GM21381 (cell line): Measurements from ENCODE around the gene MPPED2.

Experiments
- ATAC-seq: cut with Tn5 transposase; IDR thresholded peaks from one replicate; pipeline ENCODE4 v1.9.1; 2021; ENCODE audit warnings: mild to moderate bottlenecking, moderate library complexity; ENCODE audit not compliant: unreplicated experiment

MPPED2 gene

DNA sequence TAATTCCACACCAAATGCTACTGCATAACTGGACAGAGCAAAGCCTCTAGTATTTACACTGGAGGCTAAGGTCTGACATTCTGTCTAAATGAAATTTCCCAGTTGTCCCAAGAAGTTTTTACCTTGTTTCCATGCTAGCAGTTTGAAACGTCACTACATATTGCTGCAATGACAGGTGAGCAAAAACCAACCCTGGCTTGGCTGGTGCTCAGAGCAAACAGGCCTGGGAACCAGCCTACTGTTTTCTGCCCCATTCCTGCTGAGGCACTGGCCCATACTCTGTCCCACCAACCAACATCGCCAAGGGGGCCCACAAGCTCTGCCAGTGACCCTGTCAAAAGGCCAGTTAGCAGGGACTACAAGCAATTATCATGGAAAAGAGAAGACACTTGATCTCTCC lies 131.1 kb downstream of the MPPED2 start:
- ATAC-seq = no peak

DNA sequence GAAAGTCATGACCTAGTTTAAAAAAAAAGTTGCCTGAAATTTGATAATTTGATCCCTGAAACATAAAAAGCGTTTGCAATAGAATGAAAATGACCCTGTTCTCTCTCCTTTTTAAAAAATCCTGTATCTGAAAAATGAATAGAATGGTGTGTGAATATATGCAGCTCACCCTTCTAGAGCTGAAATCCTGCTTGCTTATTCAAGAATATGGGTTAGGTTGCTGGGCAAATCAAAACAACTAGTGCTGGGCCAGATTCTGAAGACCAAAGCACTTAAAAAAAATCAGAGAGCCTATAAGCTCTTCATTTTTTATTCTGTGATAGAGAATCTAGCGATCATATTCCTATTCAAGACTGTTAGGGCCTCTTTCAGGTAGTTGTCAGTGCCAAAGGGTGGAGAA lies 131.6 kb downstream of the MPPED2 start:
- ATAC-seq = no peak

DNA sequence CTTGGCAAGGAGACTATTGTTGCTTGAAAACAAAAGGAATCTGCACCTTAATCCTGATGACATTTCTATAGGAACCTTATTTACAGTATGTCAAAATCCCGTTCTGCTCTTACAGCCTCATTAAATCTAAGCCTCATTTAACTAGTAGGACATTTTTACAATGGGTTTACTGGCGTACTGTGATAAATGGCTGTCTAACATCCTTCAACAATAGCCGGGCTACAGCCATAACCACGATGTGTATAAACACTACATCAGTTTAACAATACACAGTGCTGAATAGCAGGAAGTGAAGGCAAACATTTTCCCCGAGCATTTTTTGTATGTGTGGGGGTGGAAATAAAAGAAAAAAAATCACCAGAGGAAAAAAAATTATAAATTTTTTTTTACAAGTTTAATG lies 132.0 kb downstream of the MPPED2 start:
- no peak for ATAC-seq

DNA sequence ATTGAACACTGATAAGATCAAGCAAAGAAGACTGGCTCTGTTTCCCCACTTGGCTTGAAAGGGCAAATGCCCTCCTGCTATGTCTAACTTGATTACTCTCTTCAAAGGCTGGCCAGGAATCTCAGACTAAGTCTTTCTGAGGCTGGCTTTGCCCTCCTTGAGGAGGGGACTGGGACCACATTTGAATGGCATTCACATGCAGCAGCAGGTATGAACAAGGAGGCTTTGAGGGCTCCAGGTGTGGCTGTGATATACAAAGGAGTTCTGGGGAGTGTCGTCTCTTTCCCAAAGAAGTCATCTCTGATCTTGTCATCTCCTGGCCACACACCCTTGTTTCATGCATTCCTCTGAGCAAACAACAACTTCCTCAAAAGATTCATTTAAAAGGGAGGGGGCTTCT lies 132.4 kb downstream of the MPPED2 start:
- ATAC-seq = no peak

DNA sequence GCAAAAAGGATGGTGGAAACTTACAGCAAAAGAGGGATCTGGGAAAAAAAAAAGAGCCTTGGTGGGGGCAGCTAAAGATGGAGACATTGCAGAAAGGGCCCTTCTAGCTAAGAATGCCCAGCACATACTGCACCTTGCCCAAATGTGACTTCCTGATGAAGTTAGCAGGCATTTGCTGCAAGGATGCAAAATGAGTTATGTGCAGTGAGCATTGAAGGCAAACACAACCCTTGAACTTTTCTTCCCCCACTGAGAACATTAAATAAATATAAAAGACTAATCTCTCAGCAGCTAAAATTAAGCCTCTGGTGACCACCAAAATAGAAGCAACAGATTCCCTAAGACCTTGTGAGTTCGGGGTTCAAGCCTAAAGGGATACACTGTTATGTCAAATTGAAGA lies 133.3 kb downstream of the MPPED2 start:
- no peak for ATAC-seq

DNA sequence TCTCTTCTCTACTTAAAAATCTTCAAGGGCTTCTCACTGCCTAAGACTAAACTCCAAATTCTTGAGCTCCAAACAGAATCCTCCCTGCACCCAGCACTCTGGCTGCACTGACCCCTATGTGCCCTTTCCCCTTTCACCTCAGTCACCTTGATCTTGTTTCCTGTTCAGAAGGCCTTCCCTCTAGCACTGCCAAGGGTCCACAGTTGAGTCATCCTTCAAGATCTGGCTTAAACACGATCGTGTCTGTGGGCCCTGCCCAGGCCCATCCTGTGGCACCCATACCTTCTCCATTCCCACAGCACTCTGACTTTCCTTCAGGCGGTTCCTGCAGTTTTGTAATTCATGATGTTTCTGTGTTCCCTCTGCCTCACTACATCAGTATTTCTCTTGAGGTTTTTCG lies 134.0 kb downstream of the MPPED2 start:
- ATAC-seq = no peak

DNA sequence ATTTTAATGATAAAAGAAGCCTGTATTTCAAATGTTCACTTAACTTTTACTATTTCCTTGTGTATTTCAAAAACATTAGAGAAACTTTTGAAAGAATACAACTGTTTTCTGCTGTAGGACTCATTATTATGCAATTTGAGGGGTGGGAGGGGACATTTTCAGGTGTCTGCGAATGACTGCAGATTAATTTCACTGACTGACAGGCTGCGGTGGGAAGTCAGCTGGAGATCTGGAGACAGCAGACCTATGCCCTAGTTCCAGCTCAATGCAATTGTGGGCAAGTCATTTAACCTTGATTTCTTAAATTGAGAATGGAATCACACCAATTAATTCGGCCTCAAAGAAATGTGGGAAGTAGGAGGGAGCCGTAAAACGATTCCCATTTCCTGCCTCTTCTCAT lies 134.5 kb downstream of the MPPED2 start:
- ATAC-seq = no peak

DNA sequence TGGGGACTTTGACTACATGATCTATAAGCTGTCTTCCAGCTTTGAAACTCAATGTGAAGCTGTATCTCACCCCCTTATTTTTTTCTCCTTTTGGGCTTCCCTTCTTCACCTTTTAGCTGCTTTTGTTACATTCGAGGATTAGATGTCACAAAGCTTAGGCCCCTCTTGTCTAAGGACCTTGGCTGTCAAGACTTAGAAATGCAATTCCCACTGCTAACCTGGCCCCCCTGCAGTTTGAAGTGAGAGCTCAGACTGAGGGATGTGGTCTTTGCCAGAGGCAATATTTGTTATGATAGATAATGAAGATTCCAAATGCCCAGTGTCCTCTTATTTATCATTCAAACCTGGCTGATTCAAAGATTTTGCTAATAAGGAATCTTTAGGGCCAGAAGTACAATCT lies 135.0 kb downstream of the MPPED2 start:
- no peak for ATAC-seq

DNA sequence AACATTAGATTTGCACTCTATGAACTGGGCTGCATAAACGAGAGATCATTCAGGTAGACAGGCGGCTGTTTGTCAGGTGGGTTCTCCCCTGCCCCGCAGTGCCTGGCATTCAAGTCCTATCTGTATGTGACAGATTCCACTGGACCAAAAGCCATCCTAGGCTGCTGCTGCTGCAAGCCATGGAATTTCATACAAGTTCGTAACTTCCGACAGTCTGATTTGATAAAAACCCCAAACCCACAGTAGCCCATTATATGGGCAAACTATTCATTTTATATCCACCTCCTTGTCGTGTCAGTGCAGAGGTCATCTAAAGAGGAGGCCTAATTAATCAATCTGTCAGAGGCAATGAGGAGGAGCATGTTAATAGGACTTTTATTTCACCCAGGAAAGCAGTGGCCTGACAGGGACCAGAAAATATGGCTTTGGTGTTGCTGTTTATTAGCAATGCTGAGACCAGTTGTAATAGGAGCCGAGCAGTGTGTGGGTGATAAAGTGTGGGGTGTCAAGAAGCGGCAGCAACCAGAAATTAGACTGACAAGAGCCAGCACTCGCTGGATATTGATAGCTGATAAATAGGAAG lies 139.0 kb downstream of the MPPED2 start:
- no peak for ATAC-seq

DNA sequence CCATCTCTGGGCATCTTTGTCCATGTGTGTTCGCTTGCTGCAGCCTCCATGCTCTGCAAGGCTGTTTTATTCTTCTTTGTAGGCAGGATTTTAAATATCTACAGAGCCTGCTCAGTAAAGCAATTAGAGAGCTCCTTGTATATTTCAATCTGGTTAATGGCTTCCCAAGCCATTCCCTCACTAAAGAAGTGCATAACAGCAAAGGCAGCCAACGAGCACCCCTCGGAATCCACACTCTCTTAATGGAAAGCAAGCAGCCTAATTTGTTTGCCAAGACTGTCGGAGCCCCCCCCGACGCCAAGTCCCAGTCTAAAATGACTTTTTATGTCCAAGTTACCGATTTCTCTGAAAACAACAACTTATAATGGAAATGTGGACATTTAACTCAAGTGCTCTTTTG lies 139.6 kb downstream of the MPPED2 start:
- no peak for ATAC-seq

DNA sequence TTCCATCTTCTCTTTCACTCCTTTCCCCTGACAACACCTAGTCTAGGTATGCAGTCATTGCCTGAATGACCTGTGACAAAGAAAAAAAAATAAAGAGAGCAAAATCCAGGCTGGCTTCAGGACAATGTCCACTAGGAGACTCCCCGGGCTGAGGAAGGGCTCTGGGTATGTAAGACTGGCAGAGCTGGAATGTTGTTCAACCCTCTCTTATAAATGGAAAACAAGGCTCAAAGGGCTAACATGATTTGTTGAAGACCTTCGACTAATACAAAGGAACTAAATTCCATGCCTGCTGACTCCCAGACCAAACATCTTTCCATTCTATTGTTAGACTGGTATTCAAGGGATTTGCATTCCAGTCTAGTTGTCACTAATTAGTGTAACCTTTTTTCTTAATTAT lies 141.1 kb downstream of the MPPED2 start:
- ATAC-seq = no peak

DNA sequence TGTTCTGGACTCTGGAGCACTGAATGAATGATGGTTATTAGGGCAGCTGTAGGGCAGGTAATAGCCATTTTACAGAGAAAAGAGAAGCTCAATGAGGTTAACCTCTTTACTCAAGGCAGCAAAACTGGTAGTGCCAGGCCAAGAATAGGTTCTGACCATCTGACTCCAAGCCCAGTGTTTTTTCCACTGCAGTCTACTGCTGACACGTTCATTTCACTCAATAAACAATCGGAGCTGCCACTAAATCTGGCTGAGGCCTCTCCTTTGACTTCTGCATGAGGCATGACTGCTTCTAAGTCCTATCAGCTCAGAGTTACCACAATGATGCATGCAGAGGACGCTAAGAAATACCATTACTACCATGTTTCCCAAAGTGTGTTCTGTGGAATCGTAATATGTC lies 145.6 kb downstream of the MPPED2 start:
- no peak for ATAC-seq

DNA sequence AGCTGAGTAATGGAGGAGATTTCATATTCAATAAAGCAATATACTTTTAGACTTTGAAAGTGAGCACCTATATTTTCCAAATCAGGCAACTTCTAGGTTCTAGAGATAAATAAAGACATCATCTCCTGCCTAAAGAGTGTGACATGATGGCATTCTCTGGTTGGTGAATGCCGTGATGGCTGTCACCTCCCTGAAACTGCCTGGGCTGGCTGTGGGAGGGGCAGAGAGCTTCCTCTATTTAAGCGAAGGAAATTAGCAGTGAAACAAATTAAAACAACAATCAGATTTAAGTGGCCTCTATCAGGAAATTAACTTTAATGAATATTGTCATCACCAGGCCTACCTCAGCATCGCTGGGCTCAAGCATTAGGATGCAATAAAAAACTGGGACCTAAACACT lies 149.4 kb downstream of the MPPED2 start:
- ATAC-seq = no peak

DNA sequence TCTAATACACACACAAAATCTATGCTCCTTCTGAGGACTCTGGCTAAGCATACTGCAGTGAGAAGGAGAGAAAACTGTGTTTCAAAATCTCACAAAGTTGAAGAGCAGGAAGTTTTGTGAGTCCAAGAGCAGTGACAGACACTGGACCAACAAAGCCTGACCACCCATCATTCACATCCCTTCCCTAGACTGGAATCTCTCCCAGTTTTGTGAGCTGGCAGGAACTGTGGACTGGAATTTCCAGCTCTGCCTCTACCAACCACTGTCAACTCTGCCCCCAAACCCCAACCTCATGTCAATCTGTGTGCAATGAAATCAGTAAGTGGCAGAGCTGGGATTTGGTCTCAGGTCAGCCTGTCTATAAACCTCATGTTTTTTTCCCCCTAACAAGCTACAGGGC lies 150.7 kb downstream of the MPPED2 start:
- ATAC-seq = no peak

DNA sequence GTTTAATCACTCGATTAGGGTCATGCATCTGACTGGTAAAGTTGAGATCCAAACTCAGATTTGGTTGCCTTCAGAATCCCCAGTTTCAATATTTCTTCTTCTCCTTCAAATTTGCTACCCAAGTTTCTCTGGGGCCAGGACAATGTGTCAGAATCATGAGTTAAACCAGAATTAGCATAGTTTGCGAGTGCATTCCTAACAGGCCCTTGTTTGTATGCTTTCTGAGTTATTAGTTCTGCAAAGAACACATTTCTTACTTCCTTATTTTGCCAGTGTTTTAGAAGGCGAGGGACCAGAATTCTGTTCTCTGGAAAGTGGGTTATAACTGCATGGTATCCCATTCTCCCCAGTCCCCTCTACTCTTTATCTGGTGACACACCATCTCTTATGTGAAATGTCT lies 151.3 kb downstream of the MPPED2 start:
- no peak for ATAC-seq

DNA sequence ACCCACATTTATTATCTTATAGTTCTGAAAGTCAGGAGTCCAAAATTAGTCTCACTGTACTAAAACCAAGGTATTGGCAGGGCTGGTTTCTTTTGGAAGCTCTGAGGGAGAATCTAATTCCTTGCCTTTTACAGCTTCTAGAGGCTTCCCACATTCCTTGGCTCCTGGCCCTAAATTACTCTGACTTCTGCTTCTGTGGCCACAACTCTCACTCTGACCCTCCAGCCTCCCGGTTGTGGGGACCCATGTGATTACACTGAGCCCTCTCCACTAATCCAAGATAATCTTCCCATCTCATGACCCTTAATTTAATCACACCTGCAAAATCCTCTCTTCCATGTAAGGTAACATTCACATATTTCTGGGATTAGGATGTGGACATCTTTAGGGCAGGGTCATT lies 152.3 kb downstream of the MPPED2 start:
- no peak for ATAC-seq

DNA sequence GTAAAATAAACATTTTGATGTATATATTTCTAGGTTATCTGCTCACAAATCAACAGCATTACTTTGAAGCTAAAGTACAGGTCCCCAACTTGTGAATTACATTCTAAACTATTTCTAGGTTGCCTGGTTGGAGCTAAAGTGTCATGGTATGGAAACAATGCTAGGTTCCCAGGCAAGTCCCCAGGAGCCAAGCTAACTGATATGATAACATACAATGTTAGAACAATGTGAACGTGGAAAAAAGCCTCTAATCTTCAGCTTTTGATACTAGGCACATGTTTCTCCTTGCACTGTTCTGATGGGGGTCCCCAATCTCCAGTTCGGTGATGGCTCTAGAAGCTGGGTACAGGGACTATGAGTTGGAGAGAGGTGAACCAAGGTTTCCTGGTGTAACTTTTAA lies 153.4 kb downstream of the MPPED2 start:
- no peak for ATAC-seq

DNA sequence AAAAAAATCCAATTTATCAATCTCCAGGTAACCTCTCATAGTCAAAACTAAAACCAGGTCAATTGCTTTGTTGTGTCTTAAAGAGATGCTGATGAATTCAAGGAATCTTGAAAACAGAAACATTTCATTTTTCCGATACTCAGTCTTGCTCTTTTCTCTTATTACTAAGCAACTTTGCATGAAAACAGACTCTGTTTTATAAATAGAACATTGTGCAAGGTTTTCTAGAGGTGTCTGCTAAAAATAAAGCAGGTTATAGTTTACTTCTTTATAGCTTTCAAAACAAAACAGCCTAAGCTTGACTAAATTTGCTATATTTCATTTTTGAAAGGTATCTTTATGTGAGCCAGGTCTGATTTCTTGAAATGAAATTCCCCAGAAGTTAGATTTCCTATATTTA lies 154.0 kb downstream of the MPPED2 start:
- ATAC-seq = no peak

DNA sequence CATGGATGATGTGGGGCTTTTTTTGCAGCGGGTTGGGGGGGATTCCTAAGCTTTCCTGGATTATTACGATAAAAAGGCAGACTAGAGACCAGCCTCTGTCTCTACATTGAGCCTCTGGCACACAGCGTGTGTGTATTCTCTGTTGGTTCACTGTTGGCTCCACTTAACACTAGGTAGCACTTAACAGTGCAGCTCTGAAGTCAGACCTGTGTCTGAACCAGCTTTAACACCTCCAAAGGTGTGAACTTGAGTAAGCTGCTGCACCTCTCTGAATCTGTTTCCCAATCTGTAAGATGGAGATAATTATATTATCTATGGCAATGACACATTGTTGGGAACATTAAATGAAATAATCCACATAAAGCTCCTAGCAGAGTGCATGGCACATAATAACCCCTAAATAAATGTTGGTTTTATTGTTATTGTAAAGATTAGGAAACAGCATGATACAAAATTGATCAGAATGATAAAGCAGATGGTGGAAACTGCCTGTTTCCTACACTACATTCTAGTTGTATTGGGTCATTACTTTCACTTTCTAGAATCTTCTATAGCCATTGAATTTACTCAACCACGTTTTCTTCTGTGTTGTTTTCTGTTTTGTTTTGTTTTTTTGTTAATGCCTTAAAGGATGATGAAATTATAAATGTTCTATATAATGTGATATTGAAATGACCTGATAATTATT lies 154.9 kb downstream of the MPPED2 start:
- ATAC-seq = no peak

DNA sequence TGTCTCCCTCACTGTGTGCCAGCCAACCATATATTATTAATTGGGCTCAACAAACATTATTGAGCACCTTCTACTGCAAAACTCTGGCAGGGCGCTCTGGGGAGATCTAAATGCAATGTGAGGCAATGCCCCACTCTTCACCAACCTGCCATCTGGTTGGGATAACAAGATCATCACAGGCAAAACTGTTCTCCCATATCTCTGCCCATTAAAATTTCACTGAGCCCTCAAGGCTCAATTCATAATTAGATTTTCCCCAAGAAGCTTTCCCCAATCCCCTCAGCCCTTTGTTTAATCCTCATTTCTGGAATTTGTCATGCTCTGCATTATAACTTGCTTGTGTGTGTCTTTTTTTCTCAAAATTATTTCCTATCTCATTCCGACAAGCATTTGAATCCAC lies 156.6 kb downstream of the MPPED2 start:
- no peak for ATAC-seq

DNA sequence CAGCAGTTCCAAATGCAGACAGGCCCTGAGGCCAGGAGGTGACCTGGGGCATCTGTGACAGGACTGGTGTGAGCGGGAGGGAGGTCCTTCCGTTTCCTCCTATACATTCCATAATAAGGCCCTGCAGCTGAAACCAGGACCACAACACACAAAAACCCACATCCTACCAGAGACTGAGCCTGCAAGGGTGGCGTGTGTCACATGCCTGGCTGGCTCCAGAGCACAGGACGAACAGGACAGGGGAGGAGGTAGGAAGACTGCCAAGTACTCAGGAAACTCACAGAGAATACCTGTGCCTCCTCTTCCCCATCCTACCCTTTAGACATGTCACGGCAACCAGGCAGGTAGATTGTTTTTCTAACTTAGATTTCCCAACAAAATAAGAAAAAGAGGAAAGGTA lies 159.4 kb downstream of the MPPED2 start:
- no peak for ATAC-seq

DNA sequence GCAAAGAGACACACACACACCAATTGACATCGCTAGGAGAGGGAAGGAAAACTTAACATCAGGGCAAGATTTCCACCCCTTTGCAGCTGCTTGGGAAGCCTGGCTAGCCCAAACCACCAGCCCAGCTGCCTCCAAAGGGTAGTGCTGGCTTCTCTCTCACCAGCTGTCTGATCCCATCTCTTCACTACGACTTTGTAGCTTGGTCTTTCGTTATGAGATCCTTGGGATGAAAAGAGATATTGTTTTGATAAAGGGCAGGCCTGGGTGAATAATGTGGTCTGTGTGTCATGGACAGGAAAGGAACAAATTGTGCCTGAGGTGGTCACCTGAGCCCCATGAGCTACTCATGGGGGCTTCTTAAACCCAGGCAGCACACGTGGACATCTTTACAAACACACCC lies 161.3 kb downstream of the MPPED2 start:
- no peak for ATAC-seq

DNA sequence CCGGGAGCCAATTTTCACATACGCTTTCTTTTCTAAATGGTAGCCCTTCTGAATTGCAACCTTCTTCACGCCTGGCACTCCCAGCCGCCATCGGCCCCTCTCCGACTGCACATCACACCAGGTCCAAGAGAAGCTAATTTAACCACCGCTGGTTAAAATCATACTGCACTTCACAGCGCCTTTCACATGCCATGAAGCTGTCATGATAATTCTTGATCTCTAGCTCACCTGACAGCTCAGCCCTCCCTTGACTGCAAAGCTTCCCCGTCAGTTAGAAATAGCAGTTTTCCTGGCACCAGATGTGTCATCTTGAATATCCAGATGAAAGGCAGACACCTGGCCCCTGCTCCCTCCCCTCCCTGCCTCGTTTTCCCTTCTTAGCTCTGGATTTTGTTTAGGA lies 161.8 kb downstream of the MPPED2 start:
- ATAC-seq = no peak
